HFF-Myc (cell line): ENCODE results near the gene FAM53B.

Experiments used
- DNase-seq: peaks from one replicate; pipeline ENCODE4 v3.0.0-alpha.2; 2011; ENCODE audit warnings: low read depth; ENCODE audit errors: extremely low read depth
- H3K4me3 ChIP-seq: replicated peaks from 2 replicates; pipeline ENCODE4 v1.5.1; 2011; ENCODE audit warnings: low read depth, mild to moderate bottlenecking, control low read depth, low read length
- TF ChIP-seq, protein P1 (sequence below): IDR thresholded peaks from 2 replicates; pipeline ENCODE4 v1.5.1; 2012; ENCODE audit warnings: mild to moderate bottlenecking, low read depth, low read length, control low read depth; ENCODE audit errors: missing control alignments

The FAM53B gene

DNA sequence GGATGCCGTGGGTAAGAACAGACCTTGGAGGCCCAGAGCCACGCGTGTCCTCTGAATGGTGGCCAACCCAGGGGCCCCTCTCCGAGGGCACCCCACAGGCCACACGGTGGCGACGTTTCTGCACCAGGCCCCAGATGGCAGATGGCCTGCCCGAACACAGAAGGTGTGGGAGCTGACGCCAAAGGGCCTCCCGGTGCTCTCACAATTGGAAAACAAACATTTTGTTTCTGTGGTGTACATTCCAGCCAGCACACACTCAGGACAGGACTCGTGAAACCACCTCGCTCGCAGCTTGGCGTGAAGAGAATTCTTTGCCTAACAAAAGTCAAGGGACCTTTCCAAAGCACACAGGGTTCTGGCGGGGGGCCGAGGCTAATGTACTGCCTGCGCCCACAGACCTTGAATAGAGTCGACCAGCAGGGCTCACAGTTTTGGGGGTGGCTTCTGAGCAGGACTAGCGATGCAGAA, 112.1 kb downstream of the FAM53B start:
- TF ChIP-seq, protein P1, sequence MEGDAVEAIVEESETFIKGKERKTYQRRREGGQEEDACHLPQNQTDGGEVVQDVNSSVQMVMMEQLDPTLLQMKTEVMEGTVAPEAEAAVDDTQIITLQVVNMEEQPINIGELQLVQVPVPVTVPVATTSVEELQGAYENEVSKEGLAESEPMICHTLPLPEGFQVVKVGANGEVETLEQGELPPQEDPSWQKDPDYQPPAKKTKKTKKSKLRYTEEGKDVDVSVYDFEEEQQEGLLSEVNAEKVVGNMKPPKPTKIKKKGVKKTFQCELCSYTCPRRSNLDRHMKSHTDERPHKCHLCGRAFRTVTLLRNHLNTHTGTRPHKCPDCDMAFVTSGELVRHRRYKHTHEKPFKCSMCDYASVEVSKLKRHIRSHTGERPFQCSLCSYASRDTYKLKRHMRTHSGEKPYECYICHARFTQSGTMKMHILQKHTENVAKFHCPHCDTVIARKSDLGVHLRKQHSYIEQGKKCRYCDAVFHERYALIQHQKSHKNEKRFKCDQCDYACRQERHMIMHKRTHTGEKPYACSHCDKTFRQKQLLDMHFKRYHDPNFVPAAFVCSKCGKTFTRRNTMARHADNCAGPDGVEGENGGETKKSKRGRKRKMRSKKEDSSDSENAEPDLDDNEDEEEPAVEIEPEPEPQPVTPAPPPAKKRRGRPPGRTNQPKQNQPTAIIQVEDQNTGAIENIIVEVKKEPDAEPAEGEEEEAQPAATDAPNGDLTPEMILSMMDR, result no peak
- no peak overlapping the region for H3K4me3 ChIP-seq
- DNase-seq, result no peak

DNA sequence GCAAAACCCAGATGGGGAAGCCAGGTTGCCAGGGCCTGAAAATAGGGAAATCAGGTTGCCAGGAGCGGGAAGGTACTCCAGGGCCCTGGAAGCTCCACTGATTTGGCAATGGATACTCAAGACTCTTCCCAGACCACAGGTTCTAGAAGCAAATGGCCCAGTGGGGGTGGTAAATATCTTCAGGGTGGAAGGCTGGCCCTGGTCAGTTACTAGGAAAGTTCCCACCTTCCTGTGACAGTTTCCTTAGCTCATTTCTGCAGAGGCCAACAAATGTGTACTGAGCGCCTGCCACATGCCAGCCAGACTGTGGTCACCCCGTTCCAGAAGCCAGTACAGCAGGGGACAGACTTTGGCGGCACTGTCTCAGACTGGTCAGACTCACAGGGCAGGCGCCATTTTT, 113.6 kb downstream of the FAM53B start:
- no peak for DNase-seq
- TF ChIP-seq, protein P1, result no peak
- no peak overlapping the region for H3K4me3 ChIP-seq

DNA sequence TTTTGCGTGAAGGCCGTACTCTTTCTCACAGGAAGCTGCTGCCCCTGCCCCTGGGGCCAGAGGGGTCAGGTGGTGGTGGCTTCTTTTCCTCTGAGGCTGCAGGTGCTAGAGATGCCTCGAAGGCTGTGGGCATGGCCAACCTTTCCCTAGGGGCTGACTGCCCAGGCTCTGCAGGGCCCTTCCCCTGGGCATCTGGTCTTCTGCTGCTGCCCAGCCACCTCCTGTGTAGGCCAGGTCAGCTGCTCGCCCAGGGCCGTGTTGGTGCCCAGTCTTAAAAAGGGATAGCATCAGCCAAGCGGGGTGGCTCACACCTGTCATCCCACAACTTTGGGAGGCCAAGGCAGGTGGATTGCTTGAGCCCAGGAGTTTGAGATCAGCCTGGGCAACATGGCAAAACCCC, 114.3 kb downstream of the FAM53B start:
- DNase-seq, result no peak
- TF ChIP-seq, protein P1, result no peak
- H3K4me3 ChIP-seq, result no peak overlapping the region

DNA sequence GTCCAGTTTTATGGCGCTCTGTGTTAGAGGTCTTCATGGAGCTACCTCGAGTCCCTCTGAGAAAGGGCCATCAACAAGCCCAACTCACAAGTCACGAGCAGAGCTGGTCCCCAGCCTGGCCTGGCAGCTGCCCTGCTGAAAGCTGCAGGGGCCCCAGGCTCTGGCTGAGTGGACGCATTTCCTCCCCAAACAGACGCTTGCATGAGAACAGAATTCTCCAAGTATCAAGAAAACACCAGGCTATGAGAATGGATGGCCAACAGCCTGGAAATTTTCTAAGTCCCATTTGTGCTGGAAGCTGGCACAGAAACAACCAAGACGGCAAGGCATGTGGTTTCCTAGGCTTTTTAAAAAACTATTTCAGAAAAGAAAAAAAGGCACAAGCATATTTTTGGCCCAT, 114.8 kb downstream of the FAM53B start:
- DNase-seq, result no peak
- no peak overlapping the region for H3K4me3 ChIP-seq
- TF ChIP-seq, protein P1, result no peak

DNA sequence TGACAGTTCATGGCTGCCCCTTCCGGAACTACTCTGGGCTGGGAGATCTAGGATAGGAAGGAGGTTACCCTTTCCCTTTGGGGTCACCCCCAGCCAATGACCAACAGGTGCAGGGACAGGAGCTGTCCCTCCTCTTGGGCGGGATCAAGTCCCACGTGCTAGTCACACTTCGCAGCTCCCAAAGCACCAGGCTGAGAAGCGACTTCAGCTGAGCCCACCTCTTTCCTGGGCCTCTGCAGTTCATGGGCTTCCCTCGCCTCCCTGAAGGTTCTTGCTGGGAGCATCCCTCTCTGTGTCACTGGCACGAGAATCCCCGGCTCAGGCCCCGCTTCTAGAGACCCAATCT, 115.5 kb downstream of the FAM53B start:
- TF ChIP-seq, protein P1, result no peak
- DNase-seq, result no peak
- no peak overlapping the region for H3K4me3 ChIP-seq

DNA sequence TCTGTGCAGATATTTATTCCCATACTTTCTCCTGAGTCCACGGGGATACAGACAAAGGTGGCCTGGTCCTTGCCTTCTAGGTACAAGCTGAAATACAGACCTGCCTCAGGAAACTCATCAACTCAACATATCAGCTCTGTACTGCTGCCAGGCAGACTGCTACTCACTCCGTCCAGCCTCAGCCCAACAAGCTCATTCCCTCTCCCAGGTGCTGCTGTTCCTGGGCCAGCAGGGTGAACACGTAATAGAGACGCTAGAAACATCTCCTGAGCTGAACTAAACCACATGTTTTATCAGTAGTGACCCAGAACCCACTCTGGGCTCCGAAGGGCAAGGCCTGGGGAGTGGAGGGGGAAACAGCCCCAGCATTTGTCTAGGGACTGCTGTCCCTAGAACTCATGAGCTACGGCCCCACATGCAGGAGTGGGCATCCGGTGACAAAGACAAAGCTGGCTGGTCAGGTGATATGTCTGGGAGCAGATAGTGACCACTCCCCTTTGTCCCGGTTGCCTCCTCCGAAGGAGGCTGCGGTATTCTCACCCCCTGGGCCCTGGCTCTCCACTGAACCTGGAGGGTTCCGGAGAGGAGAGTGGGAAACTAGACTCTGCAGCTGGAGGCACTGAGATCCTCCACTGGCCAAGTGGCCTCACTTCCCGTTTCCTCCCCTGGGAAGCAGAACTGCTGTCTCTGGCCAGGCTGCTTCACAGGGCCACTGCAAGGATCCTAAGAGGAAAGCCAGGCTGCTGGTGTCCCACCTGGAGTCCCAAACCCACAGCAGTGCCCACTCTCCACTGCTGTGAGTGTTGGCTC, 116.1 kb downstream of the FAM53B start:
- TF ChIP-seq, protein P1, result no peak
- H3K4me3 ChIP-seq, result no peak overlapping the region
- DNase-seq, result no peak
